NOMO-1 treated with DMSO at 0.1 percent for 48 hours (cell line): Measurements from ENCODE around the gene RFX4.
"Not testable (repeated sequence)": the region's sequence is repeated elsewhere in the genome, so short reads cannot be mapped to it uniquely, and the experiment has no call there.

ENCODE experiments used
- DNase-seq: peaks from one replicate; lab custom pipeline; 2025; ENCODE audit not compliant: unreplicated experiment; lab: John Stamatoyannopoulos, UW

RFX4 gene

GRCh38 chr12:106724116-106724515 is 141.3 kb downstream of the RFX4 start:
- DNase-seq = no peak

GRCh38 chr12:106724934-106725333 is 142.1 kb downstream of the RFX4 start:
- DNase-seq = no peak

- DNase-seq = not testable (repeated sequence)
These were observed 143.9 kb downstream of the RFX4 start for GRCh38 chr12:106726603-106727202.

- no peak for DNase-seq
These were observed 146.8 kb downstream of the RFX4 start for GRCh38 chr12:106729611-106730010.

GRCh38 chr12:106732890-106733289 is 150.1 kb downstream of the RFX4 start:
- DNase-seq = no peak

- DNase-seq = no peak
These were observed 150.9 kb downstream of the RFX4 start for GRCh38 chr12:106733660-106734059.

- peak; percentile 27 for DNase-seq
These were observed 153.5 kb downstream of the RFX4 start for GRCh38 chr12:106736051-106736957.

GRCh38 chr12:106739318-106739717 is 156.5 kb downstream of the RFX4 start:
- no peak for DNase-seq

- no peak for DNase-seq
These were observed 157.2 kb downstream of the RFX4 start for GRCh38 chr12:106739815-106740530.

- peak; percentile 83 for DNase-seq
These were observed 158.0 kb downstream of the RFX4 start for GRCh38 chr12:106740818-106741217.

GRCh38 chr12:106741247-106741646 is 158.4 kb downstream of the RFX4 start:
- DNase-seq = no peak

- no peak for DNase-seq
These were observed 160.6 kb downstream of the RFX4 start for GRCh38 chr12:106743270-106743988.

- DNase-seq = no peak
These were observed 161.8 kb downstream of the RFX4 start for GRCh38 chr12:106744600-106744999.

GRCh38 chr12:106745181-106745745 is 162.5 kb downstream of the RFX4 start:
- DNase-seq = no peak

- no peak for DNase-seq
These were observed 165.2 kb downstream of the RFX4 start for GRCh38 chr12:106747973-106748436.

- DNase-seq = no peak
These were observed 167.7 kb downstream of the RFX4 start for GRCh38 chr12:106750524-106750923.

- DNase-seq = peak; percentile 62
These were observed 170.7 kb downstream of the RFX4 start for GRCh38 chr12:106753526-106753925.

GRCh38 chr12:106754331-106754730 is 171.5 kb downstream of the RFX4 start:
- no peak for DNase-seq

- DNase-seq = no peak
These were observed 175.0 kb downstream of the RFX4 start for GRCh38 chr12:106757623-106758348.
